ENCODE results near the gene EEF2.

- TF ChIP-seq CTCF (IDR thresholded peaks at IDR 0.05) (no peak), POLR2A (IDR thresholded peaks at IDR 0.05) (no peak)
Measured at GRCh38 chr19:3983936-3984583, 1.2 kb downstream of the EEF2 start.
